SIG-M5 treated with dmso at 0.1 percent for 504 hours (cell line): ENCODE results near the gene APLN.

ENCODE experiments used
- DNase-seq: peaks from one replicate; lab custom pipeline; 2025; ENCODE audit not compliant: unreplicated experiment; lab: John Stamatoyannopoulos, UW

The APLN gene

DNA sequence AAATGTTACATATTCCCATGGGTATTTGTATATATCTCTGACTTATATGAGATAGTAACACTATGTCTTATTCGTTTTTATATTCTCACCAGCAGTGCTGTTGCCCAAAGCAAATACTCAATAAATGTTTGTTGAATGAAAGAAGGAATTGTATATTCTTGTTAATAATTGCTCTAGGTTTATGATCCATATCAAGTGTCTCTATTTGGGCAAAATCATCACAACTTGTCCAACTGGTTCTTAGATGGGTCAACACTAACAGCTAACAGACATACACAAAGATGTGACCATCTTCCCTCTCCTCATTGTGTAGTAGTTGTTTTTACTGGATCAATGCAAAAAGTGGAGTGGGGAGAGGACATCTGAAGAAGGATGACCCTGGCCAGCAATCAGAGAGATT lies 6.6 kb upstream of the APLN start:
- no peak for DNase-seq

- DNase-seq = no peak
Observed at GRCh38 chrX:129659861-129660260, 5.1 kb upstream of the APLN start.

DNA sequence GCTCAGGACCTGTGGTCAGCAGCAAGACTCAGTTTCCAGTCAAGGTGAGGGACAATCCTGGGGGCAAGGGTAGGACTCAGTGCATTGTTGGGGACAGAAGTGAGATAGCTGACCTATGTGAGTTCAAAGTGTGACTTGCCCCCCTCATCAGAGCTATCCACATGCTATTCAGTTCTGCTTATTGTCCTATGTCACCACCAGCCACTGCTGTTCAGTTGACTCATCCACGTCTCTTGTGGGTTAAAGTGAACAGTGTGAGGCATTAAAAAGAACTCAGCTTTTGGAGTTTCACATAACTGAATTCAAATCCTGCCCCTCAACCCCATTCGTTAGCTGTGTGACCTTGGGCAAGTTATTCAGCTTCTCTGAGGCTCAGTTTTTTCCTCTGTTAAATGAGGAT lies 4.4 kb upstream of the APLN start:
- no peak for DNase-seq

- no peak for DNase-seq
Observed at GRCh38 chrX:129658429-129658828, 3.7 kb upstream of the APLN start.

DNA sequence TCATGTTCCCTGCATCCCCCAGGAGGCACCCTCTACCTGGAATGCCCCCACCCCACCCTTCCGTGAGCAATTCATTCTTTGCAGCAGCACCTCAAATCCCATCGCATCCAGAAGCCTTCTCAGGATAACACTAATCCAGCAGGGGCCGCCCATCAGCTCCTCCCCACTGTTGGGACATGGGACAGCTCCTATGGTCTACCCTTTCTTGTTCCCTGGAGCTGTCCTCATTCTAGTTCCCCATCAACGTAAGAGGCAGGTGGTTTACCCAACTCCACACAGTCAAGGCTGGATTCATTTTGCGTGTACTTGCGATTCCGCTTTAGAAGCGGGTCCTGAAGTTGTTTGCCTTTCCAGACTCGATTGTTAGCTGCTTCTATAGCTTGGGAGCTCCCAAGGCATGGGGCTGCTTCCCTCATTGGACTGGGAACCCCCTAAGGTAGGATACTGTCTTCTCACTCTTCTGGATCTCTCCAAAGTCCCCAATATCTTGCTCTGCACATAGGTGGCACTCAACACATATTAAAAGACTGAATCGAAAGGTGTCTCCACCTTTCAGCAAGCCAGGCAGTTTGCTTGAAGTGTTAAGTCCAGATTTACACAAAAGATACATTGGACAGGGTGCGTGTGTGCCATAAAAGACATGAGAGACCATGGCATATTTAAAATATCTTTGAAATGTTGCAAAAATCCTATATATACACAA lies 942 bp upstream of the APLN start:
- DNase-seq = no peak

DNA sequence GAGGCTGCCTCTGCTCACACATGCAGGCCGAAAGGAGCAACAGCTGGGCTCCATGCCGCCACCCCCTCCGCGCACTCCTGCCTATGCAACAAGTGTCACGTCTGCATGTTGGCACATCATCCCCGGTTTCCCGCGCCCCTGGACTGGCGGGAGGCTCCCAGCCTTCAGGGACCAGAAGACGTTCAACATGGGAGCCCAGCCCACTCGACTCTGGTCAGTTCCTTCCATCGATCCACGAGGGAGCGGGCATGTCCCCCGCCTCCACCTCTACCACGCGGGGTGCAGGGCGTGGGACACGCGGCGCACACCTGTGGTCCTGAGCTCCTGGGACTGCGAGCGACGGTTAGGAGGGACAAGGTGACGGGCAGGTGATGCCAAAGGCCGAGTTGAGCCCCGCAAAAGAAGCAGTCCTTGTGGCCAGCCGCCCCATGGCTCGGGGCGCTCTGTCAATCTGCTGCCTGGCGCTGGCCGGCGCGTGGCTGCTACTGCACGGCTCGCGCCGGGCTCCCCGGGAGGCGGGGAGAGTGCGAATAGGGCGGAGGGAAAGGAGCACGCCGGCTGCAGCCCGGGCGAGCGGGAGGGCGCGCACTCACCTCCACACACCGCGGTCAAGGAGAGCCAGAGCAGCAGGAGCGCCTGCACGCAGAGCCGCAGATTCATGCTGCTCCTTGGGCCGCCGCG lies 645 bp downstream of the APLN start:
- no peak for DNase-seq

DNA sequence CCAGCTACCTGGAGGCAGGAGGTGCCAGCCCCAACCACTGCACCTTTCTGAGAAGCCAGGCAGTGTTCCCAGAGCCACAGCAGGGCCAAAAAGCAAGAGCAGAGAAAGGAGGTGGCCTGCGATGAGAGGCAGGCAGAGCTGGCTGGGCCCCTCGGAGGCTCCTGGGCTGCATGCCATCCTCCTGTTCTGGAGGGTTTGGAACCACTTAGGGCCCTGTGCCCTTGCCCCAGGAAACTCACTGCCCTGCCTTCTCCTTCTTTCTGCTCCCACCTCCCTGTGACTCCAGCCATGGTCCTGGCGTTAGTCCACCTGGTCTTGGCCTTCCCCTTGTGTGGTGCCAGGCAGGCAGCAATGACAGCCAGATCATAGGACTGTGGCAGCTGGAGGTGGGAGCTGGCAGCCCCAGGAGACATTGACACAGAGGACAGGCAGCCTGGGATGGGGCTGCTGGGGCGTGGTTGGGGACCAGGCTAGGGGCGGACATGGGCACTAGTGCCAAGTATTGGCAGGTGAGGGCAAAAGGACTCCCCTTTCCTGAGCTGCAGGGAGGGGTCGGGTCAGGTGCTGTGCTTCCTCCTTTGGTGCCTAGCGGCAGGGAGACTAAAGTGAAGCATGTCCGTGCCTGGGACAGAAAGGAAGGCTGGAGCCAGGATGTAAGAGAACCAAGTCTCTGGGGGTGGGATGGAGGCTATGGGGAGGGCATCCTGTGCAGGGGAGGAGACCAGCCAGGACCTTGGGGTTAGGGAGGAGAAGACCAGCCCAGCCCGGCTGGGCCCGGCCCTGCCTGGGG lies 1.4 kb downstream of the APLN start:
- DNase-seq = no peak

DNA sequence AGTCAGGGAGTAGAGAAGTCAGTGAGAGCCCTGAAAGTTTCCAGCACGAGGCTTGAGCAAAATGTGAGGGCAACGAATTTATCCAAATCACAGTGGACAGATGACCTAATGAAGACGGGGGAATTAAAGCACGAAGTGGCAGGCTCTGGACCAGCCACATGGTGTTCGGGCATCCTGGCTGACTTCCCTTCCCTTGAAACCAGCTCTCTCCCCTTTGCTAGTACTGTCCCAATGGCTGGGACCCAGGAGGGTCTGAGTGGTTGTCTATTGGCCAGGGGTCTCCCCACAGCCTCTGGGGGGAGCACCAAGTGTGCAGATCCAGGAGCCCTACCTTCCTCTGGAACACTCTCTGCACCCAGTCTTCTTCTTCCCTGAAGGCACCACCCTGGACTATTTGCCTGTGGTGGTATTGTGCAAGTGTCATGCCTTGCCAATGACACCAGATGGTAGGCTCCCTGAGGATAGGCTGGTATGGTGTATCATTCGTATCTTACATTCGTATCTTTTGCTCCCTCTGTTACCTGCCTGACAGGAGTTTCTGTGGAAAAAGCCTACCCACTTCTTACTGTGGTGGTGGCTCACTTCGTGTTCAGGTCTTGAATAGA lies 2.1 kb downstream of the APLN start:
- DNase-seq = no peak

- DNase-seq = no peak
Observed at GRCh38 chrX:129651756-129652564, 2.8 kb downstream of the APLN start.

DNA sequence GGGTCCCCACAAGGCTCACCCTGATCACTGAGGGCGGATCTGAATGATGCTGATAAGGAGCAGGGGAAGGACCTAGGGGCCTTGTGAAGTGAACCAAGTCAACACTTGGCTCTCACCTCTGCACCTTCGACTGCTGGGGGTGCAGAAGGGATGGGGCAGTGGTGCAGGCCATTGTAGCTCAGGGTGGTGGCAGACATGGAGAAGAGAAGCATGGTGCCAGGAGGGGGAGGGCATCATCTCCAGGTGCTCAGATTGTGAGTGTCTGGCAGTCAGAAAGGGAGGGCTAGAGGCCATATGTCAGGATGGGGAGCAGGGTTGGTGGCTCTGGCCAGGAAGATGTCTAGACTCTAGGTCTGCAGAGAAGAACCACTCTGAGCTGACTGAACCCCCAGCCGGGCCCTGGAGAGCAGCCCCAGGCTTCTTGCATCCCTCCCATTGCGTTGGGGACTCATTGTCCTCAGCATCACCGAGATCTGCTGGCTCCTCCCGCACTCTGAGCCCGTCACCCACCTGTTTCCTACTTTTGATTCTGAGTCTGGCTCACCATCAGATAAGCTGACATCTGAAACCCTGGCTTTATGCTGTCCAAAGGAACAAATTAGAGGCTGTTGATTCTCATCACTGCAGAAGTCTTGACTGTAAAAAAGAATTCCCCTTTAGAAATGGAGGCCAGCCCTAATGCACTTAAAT lies 3.8 kb downstream of the APLN start:
- no peak for DNase-seq

- no peak for DNase-seq
Observed at GRCh38 chrX:129650183-129650689, 4.5 kb downstream of the APLN start.

DNA sequence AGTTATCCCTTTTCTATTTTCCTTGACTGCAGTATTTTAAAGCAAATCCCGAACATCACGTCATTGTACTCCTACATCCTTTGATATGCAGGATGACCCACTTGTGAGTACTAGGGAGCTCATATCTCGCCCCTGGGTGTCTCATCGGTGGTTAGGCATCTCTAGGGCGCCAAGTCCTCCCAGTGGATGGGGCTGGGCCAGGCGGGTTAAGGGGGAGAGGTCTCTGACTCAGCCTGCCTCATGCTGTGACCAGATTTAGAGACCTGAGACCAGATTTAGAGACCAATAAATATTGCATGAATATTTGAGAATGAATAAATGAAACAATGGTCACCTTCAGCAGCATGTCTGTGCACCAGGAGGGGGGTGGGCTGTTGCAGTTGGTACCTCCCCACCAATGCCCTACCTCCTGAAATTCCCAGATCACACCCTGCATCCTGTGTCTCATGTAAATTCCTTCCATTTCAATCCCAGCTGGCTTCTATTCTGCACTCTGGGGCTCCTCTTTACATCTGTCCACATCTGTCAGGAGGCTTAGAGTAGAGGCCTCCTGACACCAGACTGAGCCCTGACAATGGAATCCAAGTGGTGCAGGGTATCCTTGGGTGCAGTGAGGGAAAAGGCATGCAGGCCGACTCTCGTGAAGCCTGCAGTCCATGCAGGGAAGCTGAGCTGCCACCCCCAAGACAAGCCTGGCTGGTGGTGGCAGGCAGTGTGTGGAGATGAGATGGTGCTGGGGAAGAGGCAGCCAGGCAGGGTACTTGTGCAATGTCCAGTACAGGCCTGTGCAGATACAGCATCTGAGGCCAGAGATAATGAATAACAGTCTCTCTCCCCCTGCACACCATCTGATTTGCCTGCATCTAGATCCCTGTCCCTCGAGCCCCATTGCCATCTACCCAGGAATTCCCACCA lies 5.2 kb downstream of the APLN start:
- no peak for DNase-seq

DNA sequence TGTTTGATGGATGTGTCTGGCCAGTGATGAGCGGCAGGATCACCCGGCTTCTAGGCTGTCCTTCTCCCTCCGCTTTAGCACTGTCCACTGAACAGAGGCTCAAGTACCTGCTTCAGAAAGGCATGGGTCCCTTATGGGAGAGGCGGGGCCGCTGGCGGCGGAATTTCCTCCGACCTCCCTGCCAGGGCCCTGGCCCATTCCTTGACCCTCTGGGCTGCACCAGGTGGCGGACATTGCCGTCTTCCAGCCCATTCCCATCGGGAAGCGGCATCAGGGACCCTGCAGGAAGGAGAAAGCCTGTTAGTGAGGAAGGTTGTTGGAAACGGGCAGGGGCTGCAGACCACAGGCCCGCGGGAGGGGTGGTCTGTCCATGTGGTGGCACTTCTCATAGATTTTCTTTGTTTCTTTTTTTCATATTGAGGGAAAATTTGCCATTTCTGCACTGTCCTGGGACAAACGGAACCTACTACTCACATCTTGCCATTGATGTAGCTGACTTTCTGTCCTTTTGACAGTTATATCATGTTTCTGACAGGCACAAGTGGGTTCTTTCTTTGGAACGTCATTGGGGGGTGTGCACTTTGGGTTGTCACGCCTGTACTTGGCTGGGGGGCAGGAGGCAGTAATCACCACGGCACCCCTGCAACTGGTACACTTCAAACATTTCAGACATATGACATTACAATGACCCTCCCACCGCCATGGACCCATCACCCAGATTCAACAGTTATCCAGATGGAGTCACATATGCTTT lies 6.1 kb downstream of the APLN start:
- no peak for DNase-seq

GRCh38 chrX:129647418-129648410 lies 7.0 kb downstream of the APLN start:
- DNase-seq = no peak

- DNase-seq = no peak
Observed at GRCh38 chrX:129646566-129647417, 8.0 kb downstream of the APLN start.

DNA sequence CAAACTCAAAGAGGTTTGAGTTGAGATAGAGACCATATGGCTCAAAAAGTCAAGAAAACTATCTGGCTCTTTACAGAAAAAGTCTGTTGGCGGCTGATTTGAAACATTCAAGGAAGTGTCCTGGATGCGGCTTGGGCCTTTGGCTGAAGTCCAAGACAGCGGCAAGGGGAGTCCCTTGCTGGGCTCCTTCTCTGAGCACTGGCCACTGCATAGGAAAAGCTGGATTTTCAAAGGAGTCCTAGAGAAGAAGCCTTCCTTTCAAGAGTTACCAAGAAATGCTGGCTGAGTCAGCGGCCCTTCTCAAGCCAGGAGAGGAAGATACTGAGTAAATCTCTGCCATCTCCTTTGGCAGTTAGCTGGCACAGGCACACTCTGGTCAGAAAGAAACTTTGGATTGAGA lies 12.1 kb downstream of the APLN start:
- DNase-seq = no peak
